ENCODE measurements around the gene GTF3C1. TPM values are rescaled to one million over a fixed set of nuclear protein-coding genes. Genes with fewer than 3 reads are reported as not detected.

GTF3C1 gene
- total and polyA plus RNA-seq, 12 donors, result 51.0 to 225 (median 84.3) TPM

GRCh38 chr16:27413956-27414355 is 135.8 kb downstream of the GTF3C1 start:
- Histone ChIP-seq H3K4me1 (replicated peaks in 1 of 2) (no peaks in the 10 kb centered on the region), H3K36me3 (replicated peaks in 1 of 2) (no peaks in the 10 kb centered on the region), H3K4me3 (no peak overlapping the region), H3K9me3 (replicated peaks in 1 of 3) (peaks cover 0 to 6% (median 0%) of the 10 kb centered on the region in 3 donors), H3K27ac (no peak overlapping the region), H3K27me3 (no peaks in the 10 kb centered on the region)
- DNase-seq, result no peak
- intact Hi-C loops (cut with DNase I), result no loop called here
- 71 to 80% (median 75%) methylated on average over 2 of the region's 2 CpGs for WGBS, 4 donors
- TF ChIP-seq CTCF (IDR thresholded peaks at IDR 0.05) (no peak), POLR2A (IDR thresholded peaks at IDR 0.05) (no peak)

- DNase-seq, result no peak
- no peaks in the 10 kb centered on the region for H3K4me1 ChIP-seq (replicated peaks in 1 of 2)
- peaks cover 0 to 6% (median 0%) of the 10 kb centered on the region in 3 donors for H3K9me3 ChIP-seq (replicated peaks in 1 of 3)
- no peak overlapping the region for H3K27ac ChIP-seq
- WGBS, 4 donors, result 63 to 73% (median 67%) methylated on average over 1 of the region's 1 CpG
- intact Hi-C loops (cut with DNase I), result no loop called here
- TF ChIP-seq POLR2A (IDR thresholded peaks at IDR 0.05), result no peak
- no peak for TF ChIP-seq CTCF (IDR thresholded peaks at IDR 0.05)
- no peaks in the 10 kb centered on the region for H3K36me3 ChIP-seq (replicated peaks in 1 of 2)
- H3K4me3 ChIP-seq, result no peak overlapping the region
- H3K27me3 ChIP-seq, result no peaks in the 10 kb centered on the region
Measured at GRCh38 chr16:27410761-27411160, 139.0 kb downstream of the GTF3C1 start.

Other genes starting within 250 kb of the GTF3C1 start
- gene IL4R, start 235.9 kb downstream of the GTF3C1 start, total RNA-seq, result 100 to 1,000 TPM in 3 of 9 donors, 10 to 100 TPM in 5, 1 to 10 TPM in 1; 3.1 to 142 (median 60.5) TPM
- 10 to 100 TPM; 25.6 to 46.7 (median 46.6) TPM for gene IL4R, start 235.9 kb downstream of the GTF3C1 start, polyA plus RNA-seq
- gene IL21R, start 147.7 kb downstream of the GTF3C1 start, total RNA-seq, result 1 to 10 TPM in 1 of 9 donors, under 1 TPM in 7, not detected in 1; 0.14 to 2.6 (median 0.44) TPM
- gene IL21R, start 147.7 kb downstream of the GTF3C1 start, polyA plus RNA-seq, result under 1 TPM; 0.08 to 0.55 (median 0.17) TPM
- 10 to 100 TPM; 11.4 to 80.4 (median 17.7) TPM for gene KATNIP, start 231 bp upstream of the GTF3C1 start, total RNA-seq
- 10 to 100 TPM in 2 of 3 donors, 1 to 10 TPM in 1; 9.1 to 17.6 (median 10.3) TPM for gene KATNIP, start 231 bp upstream of the GTF3C1 start, polyA plus RNA-seq

All from adrenal gland (tissue), 12 donors.